Measurements from ENCODE around the gene TJP1. TPM values are rescaled to one million over a fixed set of nuclear protein-coding genes. Genes with fewer than 3 reads are reported as not detected.
"Not testable (repeated sequence)": the region's sequence is repeated elsewhere in the genome, so short reads cannot be mapped to it uniquely, and the experiment has no call there.

The TJP1 gene
- total RNA-seq, 1 donor from 2014 or later: 90.6 TPM

DNA sequence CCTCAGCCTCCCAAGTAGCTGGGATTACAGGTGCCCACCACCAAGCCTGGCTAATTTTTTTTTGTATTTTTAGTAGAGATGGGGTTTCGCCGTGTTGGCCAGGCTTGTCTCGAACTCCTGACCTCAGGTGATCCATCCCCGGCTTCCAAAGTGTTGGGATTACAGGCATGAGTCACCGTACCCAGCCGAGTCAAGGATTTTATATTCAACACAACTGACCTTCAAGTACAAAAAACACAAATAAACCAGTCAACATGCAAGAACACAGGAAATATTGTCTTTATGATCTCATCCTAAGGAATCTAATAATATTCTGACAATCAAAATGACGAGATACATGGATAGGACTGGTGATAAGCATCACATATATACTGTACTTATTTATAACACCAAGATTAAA is 37.9 kb downstream of the TJP1 start:
- Mint-ChIP-seq H3K4me1 (peaks cover 21% of the 10 kb centered on the region), H3K9me3 (peaks cover 20% of the 10 kb centered on the region), H3K4me3 (no peak overlapping the region), H3K27ac (ENCODE audit: unreplicated experiment) (no peak overlapping the region), H3K27me3 (ENCODE audit: low read depth) (no peaks in the 10 kb centered on the region), H3K36me3 (ENCODE audit: low read depth) (peaks cover 50% of the 10 kb centered on the region)
- no peak for DNase-seq (ENCODE audit: low read depth, low spot score)
- TF ChIP-seq, protein P1, sequence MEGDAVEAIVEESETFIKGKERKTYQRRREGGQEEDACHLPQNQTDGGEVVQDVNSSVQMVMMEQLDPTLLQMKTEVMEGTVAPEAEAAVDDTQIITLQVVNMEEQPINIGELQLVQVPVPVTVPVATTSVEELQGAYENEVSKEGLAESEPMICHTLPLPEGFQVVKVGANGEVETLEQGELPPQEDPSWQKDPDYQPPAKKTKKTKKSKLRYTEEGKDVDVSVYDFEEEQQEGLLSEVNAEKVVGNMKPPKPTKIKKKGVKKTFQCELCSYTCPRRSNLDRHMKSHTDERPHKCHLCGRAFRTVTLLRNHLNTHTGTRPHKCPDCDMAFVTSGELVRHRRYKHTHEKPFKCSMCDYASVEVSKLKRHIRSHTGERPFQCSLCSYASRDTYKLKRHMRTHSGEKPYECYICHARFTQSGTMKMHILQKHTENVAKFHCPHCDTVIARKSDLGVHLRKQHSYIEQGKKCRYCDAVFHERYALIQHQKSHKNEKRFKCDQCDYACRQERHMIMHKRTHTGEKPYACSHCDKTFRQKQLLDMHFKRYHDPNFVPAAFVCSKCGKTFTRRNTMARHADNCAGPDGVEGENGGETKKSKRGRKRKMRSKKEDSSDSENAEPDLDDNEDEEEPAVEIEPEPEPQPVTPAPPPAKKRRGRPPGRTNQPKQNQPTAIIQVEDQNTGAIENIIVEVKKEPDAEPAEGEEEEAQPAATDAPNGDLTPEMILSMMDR (conservative IDR thresholded peaks at IDR 0.05): no peak

DNA sequence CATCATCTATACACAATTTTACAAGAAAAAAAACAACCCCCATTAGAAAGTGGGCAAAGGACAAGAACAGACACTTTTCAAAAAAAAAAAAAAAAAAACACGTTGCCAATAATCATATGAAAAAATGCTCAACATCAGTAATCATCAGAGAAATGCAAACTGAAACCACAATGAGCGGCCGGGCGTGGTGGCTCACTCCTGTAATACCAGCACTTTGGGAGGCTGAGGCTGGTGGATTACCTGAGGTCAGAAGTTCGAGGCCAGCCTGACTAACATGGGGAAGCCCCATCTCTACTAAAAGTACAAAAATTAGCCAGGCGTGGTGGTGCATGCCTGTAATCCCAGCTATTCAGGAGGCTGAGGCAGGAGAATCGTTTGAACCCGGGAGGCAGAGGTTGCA is 39.5 kb downstream of the TJP1 start:
- H3K4me3 Mint-ChIP-seq; H3K27ac Mint-ChIP-seq (ENCODE audit: unreplicated experiment); H3K27me3 Mint-ChIP-seq (ENCODE audit: low read depth); DNase-seq (ENCODE audit: low read depth, low spot score): not testable (repeated sequence)
- Mint-ChIP-seq H3K9me3 (peaks cover 20% of the 10 kb centered on the region), H3K36me3 (ENCODE audit: low read depth) (peaks cover 50% of the 10 kb centered on the region), H3K4me1 (peaks cover 26% of the 10 kb centered on the region)

DNA sequence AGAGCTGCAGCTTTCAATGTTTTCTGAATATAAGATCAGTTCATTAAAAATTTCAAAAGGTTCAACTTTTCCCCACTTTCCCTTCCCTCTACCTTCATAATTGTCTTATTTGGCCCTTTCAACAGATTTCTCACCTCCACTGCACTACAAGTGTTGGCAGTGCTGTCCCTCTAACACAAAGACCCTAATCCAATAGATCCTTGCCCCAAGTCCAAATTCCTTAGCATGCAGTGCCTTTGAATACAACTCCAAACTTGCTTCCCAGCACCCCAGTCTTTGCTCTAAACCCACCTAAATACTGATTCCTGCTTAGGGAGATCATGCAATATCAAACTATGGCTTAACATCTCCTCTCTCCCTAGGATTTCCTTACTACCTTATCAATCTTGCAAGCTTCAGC is 43.9 kb downstream of the TJP1 start:
- peaks cover 19% of the 10 kb centered on the region for H3K9me3 Mint-ChIP-seq
- TF ChIP-seq, protein P1 (conservative IDR thresholded peaks at IDR 0.05): no peak
- H3K27ac Mint-ChIP-seq (ENCODE audit: unreplicated experiment): no peak overlapping the region
- peaks cover 36% of the 10 kb centered on the region for H3K36me3 Mint-ChIP-seq (ENCODE audit: low read depth)
- H3K4me1 Mint-ChIP-seq: peaks cover 38% of the 10 kb centered on the region
- H3K4me3 Mint-ChIP-seq: no peak overlapping the region
- no peaks in the 10 kb centered on the region for H3K27me3 Mint-ChIP-seq (ENCODE audit: low read depth)
- DNase-seq (ENCODE audit: low read depth, low spot score): no peak

DNA sequence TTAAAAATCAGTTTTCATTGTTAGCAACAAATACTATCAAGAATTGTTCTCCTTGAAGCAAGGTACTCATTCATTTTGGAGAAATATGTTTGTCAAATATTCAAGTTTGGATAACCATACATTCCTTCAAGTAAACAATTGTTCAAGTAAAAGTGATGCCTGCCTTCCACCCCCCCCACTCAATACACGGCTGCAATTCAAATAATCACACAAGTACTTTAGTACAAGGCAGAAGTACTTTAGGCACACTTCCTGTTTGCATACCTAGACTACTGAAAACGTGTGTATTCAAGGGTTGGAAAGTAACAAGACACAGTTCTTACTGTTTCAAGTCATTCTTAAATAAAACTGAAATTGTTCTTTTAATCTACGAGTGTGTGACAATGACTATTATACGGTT is 45.4 kb downstream of the TJP1 start:
- H3K9me3 Mint-ChIP-seq: peaks cover 15% of the 10 kb centered on the region
- TF ChIP-seq, protein P1 (conservative IDR thresholded peaks at IDR 0.05): no peak
- no peak overlapping the region for H3K4me3 Mint-ChIP-seq
- H3K4me1 Mint-ChIP-seq: peaks cover 42% of the 10 kb centered on the region
- H3K27ac Mint-ChIP-seq (ENCODE audit: unreplicated experiment): no peak overlapping the region
- H3K27me3 Mint-ChIP-seq (ENCODE audit: low read depth): no peaks in the 10 kb centered on the region
- no peak for DNase-seq (ENCODE audit: low read depth, low spot score)
- peaks cover 24% of the 10 kb centered on the region for H3K36me3 Mint-ChIP-seq (ENCODE audit: low read depth)

DNA sequence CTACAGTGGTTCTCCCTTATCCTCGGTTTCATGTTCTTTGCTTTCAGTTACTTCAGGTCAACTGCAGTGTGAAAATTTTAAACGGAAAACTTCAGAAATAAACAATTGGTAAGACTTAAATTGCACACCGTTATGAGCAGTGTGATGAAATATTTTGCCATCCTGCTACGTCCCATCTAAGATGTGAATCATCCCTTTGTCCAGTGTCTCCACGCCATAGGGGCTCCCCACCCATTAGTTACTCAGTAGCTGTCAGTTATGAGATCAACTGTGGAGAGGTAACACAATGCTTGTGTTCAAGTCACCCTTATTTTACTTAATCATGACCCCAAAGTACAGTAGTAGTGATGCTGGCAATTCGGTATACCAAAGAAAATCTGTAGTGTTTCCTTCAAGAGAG is 47.4 kb downstream of the TJP1 start:
- Mint-ChIP-seq H3K4me3 (no peak overlapping the region), H3K27ac (ENCODE audit: unreplicated experiment) (peak overlapping the region; percentile 63), H3K36me3 (ENCODE audit: low read depth) (peaks cover 5% of the 10 kb centered on the region), H3K9me3 (peaks cover 3% of the 10 kb centered on the region), H3K27me3 (ENCODE audit: low read depth) (no peaks in the 10 kb centered on the region), H3K4me1 (peaks cover 42% of the 10 kb centered on the region)
- no peak for DNase-seq (ENCODE audit: low read depth, low spot score)
- TF ChIP-seq, protein P1 (conservative IDR thresholded peaks at IDR 0.05): no peak

DNA sequence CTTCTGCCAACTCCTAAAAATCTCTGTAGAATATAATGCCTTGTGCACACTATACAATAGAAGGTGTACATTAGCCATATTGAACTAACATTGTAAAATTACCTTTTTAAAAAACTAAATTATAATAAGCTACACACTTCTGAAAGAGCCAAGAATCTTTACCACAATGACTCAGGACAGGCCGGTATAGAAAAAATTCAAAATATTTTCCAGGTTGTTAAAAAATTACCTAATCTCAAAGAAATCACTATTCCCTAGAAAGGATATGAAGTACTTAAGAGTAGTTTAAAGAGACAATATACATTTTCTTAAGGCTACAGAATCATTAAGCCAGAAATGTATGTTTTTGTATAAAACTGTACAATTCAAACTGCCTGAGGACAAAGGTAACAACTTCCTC is 48.5 kb downstream of the TJP1 start:
- Mint-ChIP-seq H3K4me3 (no peak overlapping the region), H3K27me3 (ENCODE audit: low read depth) (no peaks in the 10 kb centered on the region), H3K4me1 (peaks cover 39% of the 10 kb centered on the region), H3K9me3 (no peaks in the 10 kb centered on the region), H3K36me3 (ENCODE audit: low read depth) (no peaks in the 10 kb centered on the region), H3K27ac (ENCODE audit: unreplicated experiment) (no peak overlapping the region)
- TF ChIP-seq, protein P1 (conservative IDR thresholded peaks at IDR 0.05): no peak
- DNase-seq (ENCODE audit: low read depth, low spot score): no peak

Measured in neural crest cell (in vitro differentiated cells).